ENCODE measurements around the gene PLD1. TPM values are rescaled to one million over a fixed set of nuclear protein-coding genes. Genes with fewer than 3 reads are reported as not detected.

PLD1 gene
- total and polyA plus RNA-seq, 9 donors = 24.6 to 125 (median 52.1) TPM

DNA sequence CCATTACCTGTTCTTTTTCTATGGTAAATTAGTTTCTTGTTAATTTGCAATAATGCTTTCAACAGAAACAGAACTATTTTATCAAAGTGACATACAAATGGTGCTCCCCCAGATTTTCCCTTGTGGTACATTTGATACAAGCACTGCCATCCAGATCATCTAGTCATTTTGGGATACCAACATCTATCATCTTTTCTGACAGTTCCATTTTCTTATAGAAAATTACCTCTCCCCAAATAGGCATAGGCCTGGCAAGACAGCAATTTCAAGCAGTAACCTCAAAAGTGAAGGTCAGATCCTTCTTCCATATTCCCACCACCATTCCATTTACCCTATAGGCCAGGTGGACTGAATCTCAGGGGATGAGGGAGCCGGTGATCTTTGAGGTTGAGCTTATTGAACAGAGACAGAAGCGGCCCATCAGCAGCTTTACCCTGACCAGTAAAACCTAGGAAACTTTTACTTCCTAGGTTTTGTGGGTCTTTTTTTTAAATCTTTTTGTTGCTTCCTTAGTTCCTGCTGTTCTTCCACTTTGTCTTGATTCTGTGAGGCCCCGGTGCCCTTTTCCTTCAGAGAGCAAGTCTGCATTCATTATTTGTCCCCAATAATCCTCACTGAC lies 3.1 kb upstream of the PLD1 start:
- TF ChIP-seq, protein P1, sequence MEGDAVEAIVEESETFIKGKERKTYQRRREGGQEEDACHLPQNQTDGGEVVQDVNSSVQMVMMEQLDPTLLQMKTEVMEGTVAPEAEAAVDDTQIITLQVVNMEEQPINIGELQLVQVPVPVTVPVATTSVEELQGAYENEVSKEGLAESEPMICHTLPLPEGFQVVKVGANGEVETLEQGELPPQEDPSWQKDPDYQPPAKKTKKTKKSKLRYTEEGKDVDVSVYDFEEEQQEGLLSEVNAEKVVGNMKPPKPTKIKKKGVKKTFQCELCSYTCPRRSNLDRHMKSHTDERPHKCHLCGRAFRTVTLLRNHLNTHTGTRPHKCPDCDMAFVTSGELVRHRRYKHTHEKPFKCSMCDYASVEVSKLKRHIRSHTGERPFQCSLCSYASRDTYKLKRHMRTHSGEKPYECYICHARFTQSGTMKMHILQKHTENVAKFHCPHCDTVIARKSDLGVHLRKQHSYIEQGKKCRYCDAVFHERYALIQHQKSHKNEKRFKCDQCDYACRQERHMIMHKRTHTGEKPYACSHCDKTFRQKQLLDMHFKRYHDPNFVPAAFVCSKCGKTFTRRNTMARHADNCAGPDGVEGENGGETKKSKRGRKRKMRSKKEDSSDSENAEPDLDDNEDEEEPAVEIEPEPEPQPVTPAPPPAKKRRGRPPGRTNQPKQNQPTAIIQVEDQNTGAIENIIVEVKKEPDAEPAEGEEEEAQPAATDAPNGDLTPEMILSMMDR (IDR thresholded peaks at IDR 0.05) = no peak
- TF ChIP-seq EP300 (IDR thresholded peaks at IDR 0.05) (no peak), POLR2A (IDR thresholded peaks at IDR 0.05) (no peak)
- no peaks in the 10 kb centered on the region for H3K36me3 ChIP-seq
- no peak for DNase-seq
- 94 to 97% (median 97%) methylated on average over 3 of the region's 3 CpGs for WGBS, 3 donors
- no peaks in the 10 kb centered on the region for H3K9me3 ChIP-seq
- no peak overlapping the region for H3K4me3 ChIP-seq
- no peaks in the 10 kb centered on the region for H3K27me3 ChIP-seq
- peaks cover 7% of the 10 kb centered on the region for H3K4me1 ChIP-seq (ENCODE audit: insufficient read depth)
- intact Hi-C loops (cut with DNase I) = no loop called here
- H3K27ac ChIP-seq = no peak overlapping the region

DNA sequence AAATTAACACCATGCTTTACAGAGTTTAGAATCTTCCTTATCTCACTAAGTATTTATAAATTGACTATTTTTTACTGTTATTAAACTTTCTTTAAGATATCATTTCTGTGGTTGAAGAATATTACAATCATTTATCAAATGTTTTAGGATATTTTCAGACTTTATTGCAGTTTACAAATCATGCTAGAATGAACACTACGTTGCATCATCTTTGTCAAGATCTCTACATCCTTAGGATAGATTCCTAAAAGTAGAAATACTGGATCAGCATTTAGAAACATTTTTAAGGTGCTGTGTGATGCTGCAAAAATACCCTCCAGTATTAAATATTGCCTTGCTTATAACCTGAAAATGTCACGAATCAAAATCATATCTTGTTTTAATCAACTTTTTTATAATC lies 2.5 kb upstream of the PLD1 start:
- Histone ChIP-seq H3K4me3 (no peak overlapping the region), H3K9me3 (no peaks in the 10 kb centered on the region), H3K27me3 (no peaks in the 10 kb centered on the region), H3K4me1 (ENCODE audit: insufficient read depth) (peaks cover 7% of the 10 kb centered on the region), H3K36me3 (no peaks in the 10 kb centered on the region), H3K27ac (no peak overlapping the region)
- no peak for TF ChIP-seq EP300 (IDR thresholded peaks at IDR 0.05)
- no peak for TF ChIP-seq POLR2A (IDR thresholded peaks at IDR 0.05)
- TF ChIP-seq, protein P1 (IDR thresholded peaks at IDR 0.05) = no peak
- intact Hi-C loops (cut with DNase I) = no loop called here
- no peak for DNase-seq
- 94% methylated on average over 2 of the region's 2 CpGs for WGBS, 3 donors

DNA sequence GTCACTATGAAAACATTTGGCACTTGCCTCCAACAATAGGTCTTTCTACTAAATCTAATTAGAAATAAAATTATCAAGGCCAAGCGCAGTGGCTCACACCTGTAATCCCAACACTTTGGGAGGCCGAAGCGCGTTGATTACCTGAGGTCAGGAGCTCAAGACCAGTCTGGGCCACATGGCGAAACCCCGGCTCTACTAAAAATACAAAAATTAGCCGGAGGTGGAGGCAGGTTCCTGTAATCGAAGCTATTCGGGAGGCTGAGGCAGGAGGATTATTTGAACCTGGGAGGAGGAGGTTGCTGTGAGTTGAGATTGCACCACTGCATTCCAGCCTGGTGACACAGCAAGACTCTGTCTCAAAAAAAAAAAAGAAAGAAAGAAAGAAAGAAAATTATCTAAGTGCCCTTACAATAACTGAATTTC lies 1.6 kb upstream of the PLD1 start:
- no peaks in the 10 kb centered on the region for H3K9me3 ChIP-seq
- no peaks in the 10 kb centered on the region for H3K27me3 ChIP-seq
- H3K4me1 ChIP-seq (ENCODE audit: insufficient read depth) = peaks cover 9% of the 10 kb centered on the region
- H3K27ac ChIP-seq = no peak overlapping the region
- intact Hi-C loops (cut with DNase I) = loop anchor here in 1 of 4 donors (2.0 kb wide), 1 partner anchor 19 kb away; no protein-coding TSS in a partner anchor
- no peaks in the 10 kb centered on the region for H3K36me3 ChIP-seq
- peak in 2 of 5 donors; percentile 34 to 55 for DNase-seq
- H3K4me3 ChIP-seq = no peak overlapping the region
- TF ChIP-seq POLR2A (IDR thresholded peaks at IDR 0.05) (no peak), EP300 (IDR thresholded peaks at IDR 0.05) (no peak)
- TF ChIP-seq, protein P1 (IDR thresholded peaks at IDR 0.05) = no peak
- WGBS, 3 donors = 91 to 97% (median 94%) methylated on average over 9 of the region's 9 CpGs

DNA sequence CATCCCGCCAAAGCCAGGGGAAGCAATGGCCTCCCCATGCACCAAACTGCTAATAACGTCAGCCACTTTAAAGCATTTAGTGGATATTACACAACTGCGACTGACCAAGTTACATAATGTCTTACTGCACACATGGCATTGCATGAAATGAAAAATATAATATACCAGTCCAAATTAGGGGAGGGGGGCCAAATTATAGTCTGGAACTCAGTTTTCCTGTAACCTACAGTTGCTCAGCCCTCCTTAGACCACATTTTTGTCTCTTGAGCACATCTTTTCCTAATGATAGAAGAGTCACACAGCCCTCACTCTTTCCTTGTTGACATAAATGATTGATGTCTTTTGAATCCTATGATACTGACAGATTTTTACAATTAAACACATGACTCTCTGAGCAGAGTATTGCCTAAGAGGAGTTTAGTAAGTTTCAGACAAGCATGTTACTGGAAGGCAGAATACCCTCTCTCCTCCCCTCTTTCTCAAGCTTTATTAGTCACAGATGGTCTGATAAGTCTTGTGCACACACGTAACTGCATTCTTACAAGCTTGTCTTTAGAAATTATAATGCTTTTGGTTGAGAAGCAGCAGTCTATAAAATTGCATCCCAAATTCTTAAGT lies 1.1 kb upstream of the PLD1 start:
- WGBS, 3 donors = 42 to 59% (median 56%) methylated on average over 4 of the region's 4 CpGs
- Histone ChIP-seq H3K4me1 (ENCODE audit: insufficient read depth) (peaks cover 12% of the 10 kb centered on the region), H3K9me3 (no peaks in the 10 kb centered on the region), H3K27ac (peak overlapping the region in 1 of 2 donors; percentile 94), H3K36me3 (no peaks in the 10 kb centered on the region), H3K27me3 (no peaks in the 10 kb centered on the region), H3K4me3 (no peak overlapping the region)
- TF ChIP-seq POLR2A (IDR thresholded peaks at IDR 0.05) (no peak), EP300 (IDR thresholded peaks at IDR 0.05) (peak; percentile 76)
- intact Hi-C loops (cut with DNase I) = loop anchor here in 1 of 4 donors (2.0 kb wide), 1 partner anchor 19 kb away; no protein-coding TSS in a partner anchor
- peak in 1 of 5 donors; percentile 50 for DNase-seq
